OCI-LY7 (cell line): ENCODE data around the gene PIK3R1. TPM values are rescaled to one million over a fixed set of nuclear protein-coding genes. Genes with fewer than 3 reads are reported as not detected.

Experiments used
- BruUV-seq: library from RNA; stranded (reverse); fragments of 400-500 nt; replicated peaks from 2 replicates; lab custom pipeline; 2021; lab: Mats Ljungman, UMichigan
- CTCF ChIA-PET: fragments of 300-600 bp; sonication (Branson Sonifier 250); formaldehyde crosslinking; loops from one replicate; lab custom pipeline; 2022; ENCODE audit warnings: antibody characterized with exemption; ENCODE audit not compliant: unreplicated experiment; lab: Charles Lee
- POLR2A ChIA-PET: fragments of 300-600 bp; sonication (Branson Sonifier 250); formaldehyde crosslinking; loops from one replicate; lab custom pipeline; 2022; ENCODE audit warnings: antibody characterized with exemption; lab: Charles Lee
- DNase-seq: peaks from one replicate; pipeline ENCODE4 v3.0.0-alpha.2; 2015; ENCODE audit warnings: low spot score
- H2AFZ ChIP-seq: fragments of 200-600 bp; sonication (generic), shearing (Covaris generic); 2 replicates; pipeline ENCODE4 v1.6.1; 2014; ENCODE audit warnings: mild to moderate bottlenecking, antibody characterized with exemption, low read length, moderate library complexity
- H3K27ac ChIP-seq: fragments of 200-600 bp; sonication (generic); 2 replicates; pipeline ENCODE4 v1.5.1; 2014; ENCODE audit warnings: mixed run types, low read depth, mild to moderate bottlenecking, moderate library complexity, low read length, inconsistent platforms; ENCODE audit not compliant: poor library complexity, severe bottlenecking
- H3K36me3 ChIP-seq: fragments of 200-600 bp; sonication (generic); 2 replicates; pipeline ENCODE4 v1.6.1; 2014; ENCODE audit warnings: mild to moderate bottlenecking, antibody characterized with exemption, low read length, moderate library complexity, mixed read lengths; ENCODE audit not compliant: insufficient read depth
- H3K4me1 ChIP-seq: fragments of 200-600 bp; sonication (generic); 2 replicates; pipeline ENCODE4 v1.5.1; 2014; ENCODE audit warnings: mild to moderate bottlenecking, low read length; ENCODE audit not compliant: insufficient read depth, poor library complexity, severe bottlenecking
- H3K4me2 ChIP-seq: fragments of 200-600 bp; sonication (generic); 2 replicates; pipeline ENCODE4 v1.6.1; 2014; ENCODE audit warnings: mild to moderate bottlenecking, low read length
- H3K4me3 ChIP-seq: fragments of 200-600 bp; sonication (generic); 2 replicates; pipeline ENCODE4 v1.5.1; 2014; ENCODE audit warnings: mild to moderate bottlenecking, low read depth, low read length; ENCODE audit not compliant: poor library complexity, severe bottlenecking
- H3K79me2 ChIP-seq: fragments of 200-600 bp; sonication (generic); 2 replicates; pipeline ENCODE4 v1.6.1; 2016; ENCODE audit warnings: low read depth, mild to moderate bottlenecking, low read length, moderate library complexity, mixed read lengths; ENCODE audit not compliant: insufficient read depth
- H3K9me2 ChIP-seq: fragments of 200-600 bp; sonication (generic); 2 replicates; pipeline ENCODE4 v1.6.1; 2016; ENCODE audit warnings: mild to moderate bottlenecking, low read length, mixed read lengths; ENCODE audit not compliant: insufficient read depth
- H3K9me3 ChIP-seq: fragments of 200-600 bp; sonication (generic); 2 replicates; pipeline ENCODE4 v1.6.1; 2014; ENCODE audit warnings: mild to moderate bottlenecking, mixed run types, low read length, mixed read lengths
- H4K20me1 ChIP-seq: fragments of 200-600 bp; sonication (generic); 2 replicates; pipeline ENCODE4 v1.6.1; 2014; ENCODE audit warnings: mild to moderate bottlenecking, antibody characterized with exemption, low read length, moderate library complexity, mixed read lengths; ENCODE audit not compliant: insufficient read depth
- EZH2phosphoT487 ChIP-seq: fragments of 200-600 bp; sonication (generic); IDR thresholded peaks from 2 replicates; pipeline ENCODE4 v1.6.1; 2018; ENCODE audit warnings: low read depth, borderline replicate concordance, mild to moderate bottlenecking, mixed run types, antibody characterized with exemption, low read length, moderate library complexity, mixed read lengths
- intact Hi-C: fragments of 100-400 bp; cut with micrococcal nuclease; formaldehyde crosslinking; loops from one replicate; pipeline ENCODE4 v1.10.0; 2022; ENCODE audit not compliant: unreplicated experiment
- total RNA-seq, 2 experiments: library from RNA; depleted of rRNA in 1 of 2; stranded (reverse); fragments of >200 nt in 1 of 2; shearing (Covaris generic) in 1 of 2; gene quantifications; 2 replicates each; pipeline ENCODE4 v1.2.3, GENCODE V29; 2014 to 2022
- TF ChIP-seq, protein P1 (sequence below): fragments of 200-600 bp; sonication (generic); conservative IDR thresholded peaks from 2 replicates; pipeline ENCODE4 v1.5.1; 2014; ENCODE audit warnings: mild to moderate bottlenecking, antibody characterized with exemption, low read length, moderate library complexity, mixed read lengths

PIK3R1 gene
- total RNA-seq, 2 experiments from 2014 or later = 15.8 to 43.4 TPM

DNA sequence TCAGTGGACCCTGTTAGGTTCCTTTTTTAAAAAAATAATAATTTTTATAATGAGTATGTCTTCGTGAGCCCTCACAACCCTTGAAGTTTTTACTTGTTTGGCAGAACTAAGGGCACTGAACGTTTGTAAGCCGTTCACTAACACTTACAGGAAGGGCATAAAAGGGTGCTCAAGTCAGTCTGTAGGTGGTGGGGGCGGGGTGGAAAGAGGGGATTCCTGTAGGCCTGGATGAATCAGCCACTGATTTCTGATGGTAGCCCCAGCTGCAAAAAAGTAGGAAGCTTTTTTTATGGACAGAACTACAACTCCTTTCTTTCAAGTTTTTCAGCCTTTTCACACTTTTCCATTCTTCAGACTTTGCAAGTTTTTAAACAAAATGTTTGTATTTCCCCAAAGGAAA, 35.8 kb downstream of the PIK3R1 start:
- no peaks in the 10 kb centered on the region for H3K9me3 ChIP-seq
- no peak overlapping the region for H3K27ac ChIP-seq
- intact Hi-C loops = loop anchor here (5.0 kb wide), 1 partner anchor 1004 kb away; no protein-coding TSS in a partner anchor
- ChIA-PET POLR2A (no interaction called here), CTCF (no interaction called here)
- H3K4me2 ChIP-seq = no peak overlapping the region
- H4K20me1 ChIP-seq = peaks cover 21% of the 10 kb centered on the region
- TF ChIP-seq, protein P1, sequence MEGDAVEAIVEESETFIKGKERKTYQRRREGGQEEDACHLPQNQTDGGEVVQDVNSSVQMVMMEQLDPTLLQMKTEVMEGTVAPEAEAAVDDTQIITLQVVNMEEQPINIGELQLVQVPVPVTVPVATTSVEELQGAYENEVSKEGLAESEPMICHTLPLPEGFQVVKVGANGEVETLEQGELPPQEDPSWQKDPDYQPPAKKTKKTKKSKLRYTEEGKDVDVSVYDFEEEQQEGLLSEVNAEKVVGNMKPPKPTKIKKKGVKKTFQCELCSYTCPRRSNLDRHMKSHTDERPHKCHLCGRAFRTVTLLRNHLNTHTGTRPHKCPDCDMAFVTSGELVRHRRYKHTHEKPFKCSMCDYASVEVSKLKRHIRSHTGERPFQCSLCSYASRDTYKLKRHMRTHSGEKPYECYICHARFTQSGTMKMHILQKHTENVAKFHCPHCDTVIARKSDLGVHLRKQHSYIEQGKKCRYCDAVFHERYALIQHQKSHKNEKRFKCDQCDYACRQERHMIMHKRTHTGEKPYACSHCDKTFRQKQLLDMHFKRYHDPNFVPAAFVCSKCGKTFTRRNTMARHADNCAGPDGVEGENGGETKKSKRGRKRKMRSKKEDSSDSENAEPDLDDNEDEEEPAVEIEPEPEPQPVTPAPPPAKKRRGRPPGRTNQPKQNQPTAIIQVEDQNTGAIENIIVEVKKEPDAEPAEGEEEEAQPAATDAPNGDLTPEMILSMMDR = no peak
- TF ChIP-seq EZH2phosphoT487 = no peak
- no peaks in the 10 kb centered on the region for H3K4me1 ChIP-seq
- H2AFZ ChIP-seq = no peak overlapping the region
- no peaks in the 10 kb centered on the region for H3K36me3 ChIP-seq
- no peak overlapping the region for H3K4me3 ChIP-seq
- no peaks in the 10 kb centered on the region for H3K9me2 ChIP-seq
- H3K79me2 ChIP-seq = peaks cover 51% of the 10 kb centered on the region; the same call in 1 of the 2 replicates
- DNase-seq = no peak
- no TSS peak for BruUV-seq

DNA sequence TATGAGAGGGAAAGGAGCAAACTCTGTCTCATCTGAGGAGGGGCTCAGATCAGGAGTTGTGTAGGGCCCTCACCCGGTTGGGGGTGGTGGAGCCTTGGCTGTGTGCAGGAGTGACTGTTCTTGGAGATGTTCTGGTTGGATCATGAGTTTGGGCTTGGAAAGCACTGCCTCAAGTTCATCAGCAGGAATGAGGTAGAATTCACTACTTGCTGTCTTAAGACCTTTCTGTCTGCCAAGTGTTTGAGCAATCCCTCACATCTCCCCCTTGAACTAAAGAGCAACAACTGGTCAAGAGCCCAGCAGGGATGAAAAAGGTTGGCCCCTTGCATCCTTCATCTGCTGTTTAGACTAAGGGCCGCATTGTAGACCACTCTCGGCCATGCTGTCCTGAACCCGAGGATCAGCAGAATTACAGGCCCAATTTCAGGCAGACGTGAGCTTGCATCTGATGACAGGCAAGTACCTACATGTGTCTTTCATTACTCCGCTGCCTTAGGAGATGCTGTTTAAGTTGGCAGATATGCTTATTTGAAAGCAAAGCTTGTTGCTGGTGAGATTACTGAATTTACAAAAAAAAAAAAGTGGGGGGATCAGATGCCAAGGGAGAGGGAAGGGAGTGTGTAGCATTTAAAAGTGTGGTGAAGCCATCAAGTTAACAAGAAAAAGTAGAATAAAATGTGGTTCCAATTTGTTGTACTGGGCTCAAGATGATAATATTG, 36.4 kb downstream of the PIK3R1 start:
- POLR2A ChIA-PET = interaction anchor here (0.5 to 1.3 kb wide), 3 partner anchors 8 to 932 kb away, joined by 3 to 4 read pairs (median 4); no protein-coding TSS in a partner anchor

More for the DNA sequence above, 36.4 kb downstream of the PIK3R1 start:
- TF ChIP-seq, protein P1 = no peak
- TF ChIP-seq EZH2phosphoT487 = no peak
- intact Hi-C loops = loop anchor here (5.0 kb wide), 1 partner anchor 1005 kb away; no protein-coding TSS in a partner anchor
- Histone ChIP-seq H3K4me1 (no peaks in the 10 kb centered on the region), H3K9me2 (no peaks in the 10 kb centered on the region), H3K9me3 (no peaks in the 10 kb centered on the region), H4K20me1 (peaks cover 21% of the 10 kb centered on the region), H3K36me3 (no peaks in the 10 kb centered on the region), H3K27ac (no peak overlapping the region), H2AFZ (no peak overlapping the region), H3K4me3 (no peak overlapping the region), H3K79me2 (peaks cover 49% of the 10 kb centered on the region; the same call in 1 of the 2 replicates), H3K4me2 (no peak overlapping the region)
- DNase-seq = no peak
- CTCF ChIA-PET = interaction anchor here (0.6 kb wide), 1 partner anchor 301 kb away, joined by 3 read pairs; no protein-coding TSS in a partner anchor
- BruUV-seq = no TSS peak
